HG02884 (cell line): ENCODE results near the gene TEX22.

Source experiments
- ATAC-seq: cut with Tn5 transposase; IDR thresholded peaks from one replicate; pipeline ENCODE4 v1.9.1; 2021; ENCODE audit warnings: mild to moderate bottlenecking, moderate library complexity; ENCODE audit not compliant: unreplicated experiment

TEX22 gene

GRCh38 chr14:105384041-105384557 lies 14.2 kb upstream of the TEX22 start:
- ATAC-seq: no peak

- ATAC-seq: no peak
These were observed 13.6 kb upstream of the TEX22 start for GRCh38 chr14:105384605-105385321.

GRCh38 chr14:105385322-105385637 lies 13.1 kb upstream of the TEX22 start:
- no peak for ATAC-seq

GRCh38 chr14:105385698-105386365 lies 12.5 kb upstream of the TEX22 start:
- ATAC-seq: no peak

- no peak for ATAC-seq
These were observed 11.5 kb upstream of the TEX22 start for GRCh38 chr14:105386581-105387529.

- no peak for ATAC-seq
These were observed 10.8 kb upstream of the TEX22 start for GRCh38 chr14:105387530-105387922.

- ATAC-seq: no peak
These were observed 10.0 kb upstream of the TEX22 start for GRCh38 chr14:105388110-105388951.

- ATAC-seq: no peak
These were observed 9.4 kb upstream of the TEX22 start for GRCh38 chr14:105388976-105389375.

GRCh38 chr14:105389534-105389933 lies 8.8 kb upstream of the TEX22 start:
- ATAC-seq: no peak

- no peak for ATAC-seq
These were observed 8.1 kb upstream of the TEX22 start for GRCh38 chr14:105389976-105390848.

GRCh38 chr14:105390849-105391500 lies 7.4 kb upstream of the TEX22 start:
- ATAC-seq: no peak

- ATAC-seq: no peak
These were observed 6.8 kb upstream of the TEX22 start for GRCh38 chr14:105391541-105391940.

- no peak for ATAC-seq
These were observed 5.9 kb upstream of the TEX22 start for GRCh38 chr14:105392131-105393090.

GRCh38 chr14:105393151-105393550 lies 5.2 kb upstream of the TEX22 start:
- ATAC-seq: no peak

- ATAC-seq: no peak
These were observed 3.4 kb upstream of the TEX22 start for GRCh38 chr14:105394714-105395537.

GRCh38 chr14:105395538-105395854 lies 2.8 kb upstream of the TEX22 start:
- ATAC-seq: no peak

- no peak for ATAC-seq
These were observed 897 bp upstream of the TEX22 start for GRCh38 chr14:105397350-105397931.
